NCI-H2171 (cell line): ENCODE results near the gene PPAT.
"Not testable (repeated sequence)": the region's sequence is repeated elsewhere in the genome, so short reads cannot be mapped to it uniquely, and the experiment has no call there.

ENCODE experiments used
- DNase-seq: peaks from one replicate; lab custom pipeline; 2025; lab: John Stamatoyannopoulos, UW

Gene PPAT

GRCh38 chr4:56386091-56386490, 49.3 kb downstream of the PPAT start:
- no peak for DNase-seq

GRCh38 chr4:56375458-56375857, 60.0 kb downstream of the PPAT start:
- DNase-seq, result no peak

GRCh38 chr4:56374956-56375355, 60.5 kb downstream of the PPAT start:
- no peak for DNase-seq

- DNase-seq, result no peak
Measured at GRCh38 chr4:56372774-56373173, 62.6 kb downstream of the PPAT start.

- no peak for DNase-seq
Measured at GRCh38 chr4:56371426-56372220, 63.8 kb downstream of the PPAT start.

- DNase-seq, result no peak
Measured at GRCh38 chr4:56370377-56370776, 65.0 kb downstream of the PPAT start.

GRCh38 chr4:56362981-56363380, 72.4 kb downstream of the PPAT start:
- not testable (repeated sequence) for DNase-seq

- no peak for DNase-seq
Measured at GRCh38 chr4:56360071-56360470, 75.3 kb downstream of the PPAT start.

- no peak for DNase-seq
Measured at GRCh38 chr4:56356650-56357049, 78.8 kb downstream of the PPAT start.

- no peak for DNase-seq
Measured at GRCh38 chr4:56348576-56348975, 86.8 kb downstream of the PPAT start.

- DNase-seq, result no peak
Measured at GRCh38 chr4:56345458-56345857, 90.0 kb downstream of the PPAT start.
